ENCODE results near the gene PATJ. TPM values are rescaled to one million over a fixed set of nuclear protein-coding genes. Genes with fewer than 3 reads are reported as not detected.
A peak's percentile ranks its signal among the peaks of the same experiment; 100 is the strongest.

PATJ gene
- total RNA-seq, 1 donor from 2014 or later, result 10.7 TPM

- TF ChIP-seq, protein P1, sequence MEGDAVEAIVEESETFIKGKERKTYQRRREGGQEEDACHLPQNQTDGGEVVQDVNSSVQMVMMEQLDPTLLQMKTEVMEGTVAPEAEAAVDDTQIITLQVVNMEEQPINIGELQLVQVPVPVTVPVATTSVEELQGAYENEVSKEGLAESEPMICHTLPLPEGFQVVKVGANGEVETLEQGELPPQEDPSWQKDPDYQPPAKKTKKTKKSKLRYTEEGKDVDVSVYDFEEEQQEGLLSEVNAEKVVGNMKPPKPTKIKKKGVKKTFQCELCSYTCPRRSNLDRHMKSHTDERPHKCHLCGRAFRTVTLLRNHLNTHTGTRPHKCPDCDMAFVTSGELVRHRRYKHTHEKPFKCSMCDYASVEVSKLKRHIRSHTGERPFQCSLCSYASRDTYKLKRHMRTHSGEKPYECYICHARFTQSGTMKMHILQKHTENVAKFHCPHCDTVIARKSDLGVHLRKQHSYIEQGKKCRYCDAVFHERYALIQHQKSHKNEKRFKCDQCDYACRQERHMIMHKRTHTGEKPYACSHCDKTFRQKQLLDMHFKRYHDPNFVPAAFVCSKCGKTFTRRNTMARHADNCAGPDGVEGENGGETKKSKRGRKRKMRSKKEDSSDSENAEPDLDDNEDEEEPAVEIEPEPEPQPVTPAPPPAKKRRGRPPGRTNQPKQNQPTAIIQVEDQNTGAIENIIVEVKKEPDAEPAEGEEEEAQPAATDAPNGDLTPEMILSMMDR (IDR thresholded peaks at IDR 0.05), result no peak
- no peak for DNase-seq (ENCODE audit: low spot score)
- H3K9me3 Mint-ChIP-seq (ENCODE audit: low read depth), result no peaks in the 10 kb centered on the region
- H3K4me1 Mint-ChIP-seq (ENCODE audit: low read depth), result peaks cover 28% of the 10 kb centered on the region
- H3K4me3 Mint-ChIP-seq (ENCODE audit: unreplicated experiment), result no peak overlapping the region
- no peaks in the 10 kb centered on the region for H3K36me3 Mint-ChIP-seq (ENCODE audit: low read depth)
- no peak overlapping the region for H3K27ac Mint-ChIP-seq (ENCODE audit: unreplicated experiment)
- no peaks in the 10 kb centered on the region for H3K27me3 Mint-ChIP-seq (ENCODE audit: low read depth)
Measured at GRCh38 chr1:62077821-62078220, 335.5 kb downstream of the PATJ start.

- Mint-ChIP-seq H3K9me3 (ENCODE audit: low read depth) (no peaks in the 10 kb centered on the region), H3K4me3 (ENCODE audit: unreplicated experiment) (no peak overlapping the region), H3K4me1 (ENCODE audit: low read depth) (peaks cover 29% of the 10 kb centered on the region), H3K27me3 (ENCODE audit: low read depth) (no peaks in the 10 kb centered on the region), H3K27ac (ENCODE audit: unreplicated experiment) (no peak overlapping the region), H3K36me3 (ENCODE audit: low read depth) (no peaks in the 10 kb centered on the region)
- TF ChIP-seq, protein P1 (IDR thresholded peaks at IDR 0.05), result peak; percentile 99
- DNase-seq (ENCODE audit: low spot score), result no peak
Measured at GRCh38 chr1:62082456-62083363, 340.4 kb downstream of the PATJ start.

DNA sequence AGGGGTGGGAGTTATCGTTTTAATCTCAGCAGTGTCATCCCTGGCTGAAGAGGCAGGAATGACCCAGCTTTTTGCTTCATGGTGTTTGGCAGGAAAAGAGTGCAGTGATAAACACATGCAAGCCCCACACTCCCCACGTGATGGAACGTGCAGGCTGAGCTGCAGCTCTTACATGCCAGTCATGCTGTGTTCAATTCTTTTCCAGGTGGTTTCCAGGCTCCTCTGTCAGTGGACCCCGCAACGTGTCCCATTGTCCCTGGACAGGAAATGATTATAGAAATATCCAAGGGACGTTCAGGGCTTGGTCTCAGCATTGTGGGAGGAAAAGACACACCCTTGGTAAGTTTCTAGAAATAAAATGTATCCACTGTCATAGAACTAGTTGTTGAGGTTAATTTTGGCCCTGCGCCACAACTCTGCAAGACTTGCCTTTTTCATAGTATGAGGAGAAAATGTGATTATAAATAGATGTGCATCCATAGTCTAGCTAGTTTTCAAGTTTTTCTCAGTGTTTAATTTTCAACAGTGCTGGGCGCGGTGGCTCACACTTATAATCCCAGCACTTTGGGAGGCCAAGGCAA is 342.1 kb downstream of the PATJ start:
- Mint-ChIP-seq H3K4me1 (ENCODE audit: low read depth) (peaks cover 29% of the 10 kb centered on the region), H3K36me3 (ENCODE audit: low read depth) (peaks cover 3% of the 10 kb centered on the region), H3K9me3 (ENCODE audit: low read depth) (no peaks in the 10 kb centered on the region), H3K27me3 (ENCODE audit: low read depth) (no peaks in the 10 kb centered on the region), H3K4me3 (ENCODE audit: unreplicated experiment) (no peak overlapping the region), H3K27ac (ENCODE audit: unreplicated experiment) (peak overlapping the region; percentile 23)
- TF ChIP-seq, protein P1 (IDR thresholded peaks at IDR 0.05), result no peak
- DNase-seq (ENCODE audit: low spot score), result no peak

GRCh38 chr1:62088439-62088838 is 346.2 kb downstream of the PATJ start:
- H3K4me3 Mint-ChIP-seq (ENCODE audit: unreplicated experiment), result no peak overlapping the region
- TF ChIP-seq, protein P1 (IDR thresholded peaks at IDR 0.05), result no peak
- H3K4me1 Mint-ChIP-seq (ENCODE audit: low read depth), result peaks cover 19% of the 10 kb centered on the region
- no peak overlapping the region for H3K27ac Mint-ChIP-seq (ENCODE audit: unreplicated experiment)
- DNase-seq (ENCODE audit: low spot score), result no peak
- H3K9me3 Mint-ChIP-seq (ENCODE audit: low read depth), result no peaks in the 10 kb centered on the region
- H3K27me3 Mint-ChIP-seq (ENCODE audit: low read depth), result no peaks in the 10 kb centered on the region
- H3K36me3 Mint-ChIP-seq (ENCODE audit: low read depth), result peaks cover 3% of the 10 kb centered on the region

DNA sequence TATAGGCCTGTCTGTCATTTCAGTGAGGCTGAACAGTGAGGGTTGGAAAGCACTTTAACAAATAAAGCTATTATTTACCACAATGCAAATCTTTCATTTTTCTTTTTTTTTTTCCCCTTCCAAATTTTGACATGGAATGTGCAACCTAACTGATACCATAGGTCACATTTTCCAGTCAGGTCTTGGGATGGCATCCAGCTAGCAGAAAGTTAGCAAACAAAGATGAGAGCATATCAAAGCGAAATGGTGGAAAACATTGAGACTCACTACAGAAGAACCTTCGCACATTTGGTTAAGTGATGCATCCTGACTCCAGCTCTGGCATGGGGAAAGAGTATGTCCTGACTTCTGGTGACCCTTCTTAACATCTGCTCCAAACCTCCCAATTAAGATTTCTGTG is 347.3 kb downstream of the PATJ start:
- Mint-ChIP-seq H3K4me3 (ENCODE audit: unreplicated experiment) (no peak overlapping the region), H3K36me3 (ENCODE audit: low read depth) (peaks cover 3% of the 10 kb centered on the region), H3K27ac (ENCODE audit: unreplicated experiment) (no peak overlapping the region), H3K4me1 (ENCODE audit: low read depth) (peaks cover 14% of the 10 kb centered on the region), H3K9me3 (ENCODE audit: low read depth) (no peaks in the 10 kb centered on the region), H3K27me3 (ENCODE audit: low read depth) (no peaks in the 10 kb centered on the region)
- TF ChIP-seq, protein P1 (IDR thresholded peaks at IDR 0.05), result no peak
- no peak for DNase-seq (ENCODE audit: low spot score)
